GM12878 (cell line): ENCODE measurements around the gene ITGA5.

Experiments used
- BRCA1 ChIP-seq: IDR thresholded peaks from 2 replicates; pipeline ENCODE4 v1.6.1; 2011; ENCODE audit warnings: low read depth, low read length, improper control_type of control experiment
- ESRRA ChIP-seq: IDR thresholded peaks from 2 replicates; pipeline ENCODE4 v1.6.1; 2012; ENCODE audit warnings: mild to moderate bottlenecking, low read length, improper control_type of control experiment
- HDAC2 ChIP-seq: fragments of 200-600 bp; sonication (generic); IDR thresholded peaks from 2 replicates; pipeline ENCODE4 v1.6.1; 2017
- NR2C2 ChIP-seq: IDR thresholded peaks from 2 replicates; pipeline ENCODE4 v1.6.1; 2011; ENCODE audit warnings: borderline replicate concordance, low read depth; ENCODE audit not compliant: control insufficient read depth, insufficient read length
- TF ChIP-seq, protein P1 (sequence below), 3 experiments: IDR thresholded peaks in 2 of 3; conservative IDR thresholded peaks in 1 of 3; 2 replicates each; pipeline ENCODE4 v1.5.1; 2011; ENCODE audit warnings: low read depth in 3 of 3, low read length in 3 of 3, mild to moderate bottlenecking in 3 of 3, control low read depth in 2 of 3, moderate library complexity in 2 of 3, inconsistent platforms in 1 of 3, mixed read lengths in 1 of 3; ENCODE audit not compliant: control insufficient read depth in 2 of 3, insufficient read depth in 1 of 3; ENCODE audit errors: extremely low read depth in 1 of 3
- TF ChIP-seq, protein P2 (sequence below): IDR thresholded peaks from 2 replicates; pipeline ENCODE4 v1.6.1; 2011; ENCODE audit warnings: mild to moderate bottlenecking, low read depth, low read length, moderate library complexity; ENCODE audit not compliant: insufficient replicate concordance
- TF ChIP-seq, protein P3 (sequence below): fragments of 450-650 bp; IDR thresholded peaks from 2 replicates; pipeline ENCODE4 v1.6.1; 2017; ENCODE audit warnings: mild to moderate bottlenecking
- TF ChIP-seq, protein P4 (sequence below): IDR thresholded peaks from 2 replicates; pipeline ENCODE4 v1.6.1; 2011; ENCODE audit warnings: low read depth, low read length, improper control_type of control experiment, borderline replicate concordance

DNA sequence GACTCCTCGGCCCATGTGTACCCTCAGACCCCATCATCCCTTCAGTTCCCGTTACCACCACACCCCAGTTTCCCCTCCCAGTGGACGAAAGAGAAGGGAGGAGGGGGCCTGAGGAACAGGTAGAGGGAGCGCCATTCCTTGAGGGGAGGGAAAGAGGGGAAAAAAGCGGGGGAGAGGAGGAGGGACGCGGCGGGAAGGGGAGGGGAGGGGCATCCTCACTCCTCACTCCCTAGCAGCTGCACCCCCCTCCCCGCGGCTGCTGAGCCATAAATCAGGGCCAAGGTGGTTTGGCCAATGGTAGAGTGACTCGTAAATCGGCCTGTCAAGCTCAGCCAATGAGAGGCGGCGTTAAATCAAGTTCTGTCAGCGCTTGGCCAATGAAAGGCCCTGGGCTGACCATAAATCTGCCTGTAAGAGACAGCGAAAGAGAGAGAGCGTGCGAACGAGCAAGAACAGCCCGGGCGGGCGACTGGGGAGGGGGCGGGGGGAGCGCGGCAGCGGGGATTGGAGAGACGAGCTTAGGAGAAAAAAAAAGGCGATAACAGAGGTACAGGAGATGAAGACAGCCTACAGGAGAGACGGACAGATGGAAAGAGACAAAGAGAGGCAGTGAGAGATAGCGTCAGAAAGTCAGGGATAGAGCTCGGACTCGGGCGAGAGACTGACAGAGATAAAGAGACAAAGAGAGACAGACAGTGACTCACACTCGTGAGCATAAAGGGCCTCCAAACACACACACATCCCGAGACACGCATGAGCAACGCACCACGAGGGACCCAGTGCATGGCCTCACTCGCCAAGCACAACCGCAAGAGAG is 59.9 kb downstream of the ITGA5 start:
- TF ChIP-seq, protein P1, sequence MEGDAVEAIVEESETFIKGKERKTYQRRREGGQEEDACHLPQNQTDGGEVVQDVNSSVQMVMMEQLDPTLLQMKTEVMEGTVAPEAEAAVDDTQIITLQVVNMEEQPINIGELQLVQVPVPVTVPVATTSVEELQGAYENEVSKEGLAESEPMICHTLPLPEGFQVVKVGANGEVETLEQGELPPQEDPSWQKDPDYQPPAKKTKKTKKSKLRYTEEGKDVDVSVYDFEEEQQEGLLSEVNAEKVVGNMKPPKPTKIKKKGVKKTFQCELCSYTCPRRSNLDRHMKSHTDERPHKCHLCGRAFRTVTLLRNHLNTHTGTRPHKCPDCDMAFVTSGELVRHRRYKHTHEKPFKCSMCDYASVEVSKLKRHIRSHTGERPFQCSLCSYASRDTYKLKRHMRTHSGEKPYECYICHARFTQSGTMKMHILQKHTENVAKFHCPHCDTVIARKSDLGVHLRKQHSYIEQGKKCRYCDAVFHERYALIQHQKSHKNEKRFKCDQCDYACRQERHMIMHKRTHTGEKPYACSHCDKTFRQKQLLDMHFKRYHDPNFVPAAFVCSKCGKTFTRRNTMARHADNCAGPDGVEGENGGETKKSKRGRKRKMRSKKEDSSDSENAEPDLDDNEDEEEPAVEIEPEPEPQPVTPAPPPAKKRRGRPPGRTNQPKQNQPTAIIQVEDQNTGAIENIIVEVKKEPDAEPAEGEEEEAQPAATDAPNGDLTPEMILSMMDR (IDR thresholded peaks at IDR 0.05 in 2 of 3, conservative IDR thresholded peaks at IDR 0.05 in 1 of 3; ENCODE audit: control insufficient read depth in 2 of 3, extremely low read depth in 1 of 3, insufficient read depth in 1 of 3, low read depth in 3 of 3, low read length in 3 of 3), result no peak
- TF ChIP-seq, protein P2, sequence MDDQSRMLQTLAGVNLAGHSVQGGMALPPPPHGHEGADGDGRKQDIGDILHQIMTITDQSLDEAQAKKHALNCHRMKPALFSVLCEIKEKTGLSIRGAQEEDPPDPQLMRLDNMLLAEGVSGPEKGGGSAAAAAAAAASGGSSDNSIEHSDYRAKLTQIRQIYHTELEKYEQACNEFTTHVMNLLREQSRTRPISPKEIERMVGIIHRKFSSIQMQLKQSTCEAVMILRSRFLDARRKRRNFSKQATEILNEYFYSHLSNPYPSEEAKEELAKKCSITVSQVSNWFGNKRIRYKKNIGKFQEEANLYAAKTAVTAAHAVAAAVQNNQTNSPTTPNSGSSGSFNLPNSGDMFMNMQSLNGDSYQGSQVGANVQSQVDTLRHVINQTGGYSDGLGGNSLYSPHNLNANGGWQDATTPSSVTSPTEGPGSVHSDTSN, result peak; percentile 95
- no peak for TF ChIP-seq NR2C2
- TF ChIP-seq ESRRA, result no peak
- TF ChIP-seq, protein P3, sequence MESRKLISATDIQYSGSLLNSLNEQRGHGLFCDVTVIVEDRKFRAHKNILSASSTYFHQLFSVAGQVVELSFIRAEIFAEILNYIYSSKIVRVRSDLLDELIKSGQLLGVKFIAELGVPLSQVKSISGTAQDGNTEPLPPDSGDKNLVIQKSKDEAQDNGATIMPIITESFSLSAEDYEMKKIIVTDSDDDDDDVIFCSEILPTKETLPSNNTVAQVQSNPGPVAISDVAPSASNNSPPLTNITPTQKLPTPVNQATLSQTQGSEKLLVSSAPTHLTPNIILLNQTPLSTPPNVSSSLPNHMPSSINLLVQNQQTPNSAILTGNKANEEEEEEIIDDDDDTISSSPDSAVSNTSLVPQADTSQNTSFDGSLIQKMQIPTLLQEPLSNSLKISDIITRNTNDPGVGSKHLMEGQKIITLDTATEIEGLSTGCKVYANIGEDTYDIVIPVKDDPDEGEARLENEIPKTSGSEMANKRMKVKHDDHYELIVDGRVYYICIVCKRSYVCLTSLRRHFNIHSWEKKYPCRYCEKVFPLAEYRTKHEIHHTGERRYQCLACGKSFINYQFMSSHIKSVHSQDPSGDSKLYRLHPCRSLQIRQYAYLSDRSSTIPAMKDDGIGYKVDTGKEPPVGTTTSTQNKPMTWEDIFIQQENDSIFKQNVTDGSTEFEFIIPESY, result no peak
- TF ChIP-seq, protein P4, sequence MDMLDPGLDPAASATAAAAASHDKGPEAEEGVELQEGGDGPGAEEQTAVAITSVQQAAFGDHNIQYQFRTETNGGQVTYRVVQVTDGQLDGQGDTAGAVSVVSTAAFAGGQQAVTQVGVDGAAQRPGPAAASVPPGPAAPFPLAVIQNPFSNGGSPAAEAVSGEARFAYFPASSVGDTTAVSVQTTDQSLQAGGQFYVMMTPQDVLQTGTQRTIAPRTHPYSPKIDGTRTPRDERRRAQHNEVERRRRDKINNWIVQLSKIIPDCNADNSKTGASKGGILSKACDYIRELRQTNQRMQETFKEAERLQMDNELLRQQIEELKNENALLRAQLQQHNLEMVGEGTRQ, result no peak
- no peak for TF ChIP-seq BRCA1
- no peak for TF ChIP-seq HDAC2
